Stimulated activated CD4-positive, alpha-beta T cell treated with anti-CD3 and anti-CD28 coated beads, Interleukin-1b, Interleukin-23, amount 100 ng/mL, for 24 hours (primary cell): ENCODE measurements around the gene SRP72.
"Not testable (repeated sequence)": the region's sequence is repeated elsewhere in the genome, so short reads cannot be mapped to it uniquely, and the experiment has no call there.

ENCODE experiments used
- DNase-seq, 4 experiments: peaks; one replicate each; pipeline ENCODE4 v3.0.0-alpha.2; 2020; ENCODE audit warnings: low read depth in 4 of 4, low spot score in 1 of 4

Gene SRP72

GRCh38 chr4:56467284-56468096, at the start of gene SRP72:
Gene SRP72, plus strand, starts transcription at chr4:56467617. Its CDS starts 19 bp downstream, at chr4:56467636.
- peak; percentile 69 to 84 (median 78) for DNase-seq

- DNase-seq = no peak
Measured at GRCh38 chr4:56424176-56424575, 43.2 kb upstream of the SRP72 start.

- no peak for DNase-seq
Measured at GRCh38 chr4:56424697-56425514, 42.5 kb upstream of the SRP72 start.

- no peak for DNase-seq
Measured at GRCh38 chr4:56425518-56425917, 41.9 kb upstream of the SRP72 start.

- DNase-seq = no peak
Measured at GRCh38 chr4:56426273-56426672, 41.1 kb upstream of the SRP72 start.

GRCh38 chr4:56427179-56427578, 40.2 kb upstream of the SRP72 start:
- no peak for DNase-seq

- DNase-seq = no peak
Measured at GRCh38 chr4:56430203-56430602, 37.2 kb upstream of the SRP72 start.

GRCh38 chr4:56433280-56433679, 34.1 kb upstream of the SRP72 start:
- DNase-seq = no peak

- DNase-seq = peak in 2 of 4 experiments; percentile 2 to 24
Measured at GRCh38 chr4:56434599-56435139, 32.7 kb upstream of the SRP72 start.

GRCh38 chr4:56435140-56435926, 32.1 kb upstream of the SRP72 start, which contains the start of gene PPAT:
Gene PPAT, minus strand, starts transcription at chr4:56435615. Its CDS starts 138 bp downstream, at chr4:56435477.
- DNase-seq = peak; percentile 95 to 99 (median 97)

- DNase-seq = no peak
Measured at GRCh38 chr4:56438766-56439165, 28.7 kb upstream of the SRP72 start.

- DNase-seq = no peak
Measured at GRCh38 chr4:56440983-56441382, 26.4 kb upstream of the SRP72 start.

GRCh38 chr4:56444719-56445118, 22.7 kb upstream of the SRP72 start:
- DNase-seq = no peak

GRCh38 chr4:56445699-56446098, 21.7 kb upstream of the SRP72 start:
- no peak for DNase-seq

GRCh38 chr4:56448301-56448700, 19.1 kb upstream of the SRP72 start:
- DNase-seq = no peak

GRCh38 chr4:56449475-56449874, 17.9 kb upstream of the SRP72 start:
- not testable (repeated sequence) for DNase-seq

GRCh38 chr4:56450342-56450741, 17.1 kb upstream of the SRP72 start:
- DNase-seq = no peak

GRCh38 chr4:56460085-56460484, 7.3 kb upstream of the SRP72 start:
- no peak for DNase-seq

GRCh38 chr4:56462157-56462556, 5.3 kb upstream of the SRP72 start:
- no peak for DNase-seq

GRCh38 chr4:56463711-56464110, 3.7 kb upstream of the SRP72 start:
- no peak for DNase-seq

GRCh38 chr4:56464581-56464980, 2.8 kb upstream of the SRP72 start:
- no peak for DNase-seq
